GM21367 (cell line): ENCODE data around the gene CTU2.

ENCODE experiments used
- ATAC-seq: cut with Tn5 transposase; IDR thresholded peaks from one replicate; pipeline ENCODE4 v1.9.1; 2021; ENCODE audit not compliant: unreplicated experiment

CTU2 gene

DNA sequence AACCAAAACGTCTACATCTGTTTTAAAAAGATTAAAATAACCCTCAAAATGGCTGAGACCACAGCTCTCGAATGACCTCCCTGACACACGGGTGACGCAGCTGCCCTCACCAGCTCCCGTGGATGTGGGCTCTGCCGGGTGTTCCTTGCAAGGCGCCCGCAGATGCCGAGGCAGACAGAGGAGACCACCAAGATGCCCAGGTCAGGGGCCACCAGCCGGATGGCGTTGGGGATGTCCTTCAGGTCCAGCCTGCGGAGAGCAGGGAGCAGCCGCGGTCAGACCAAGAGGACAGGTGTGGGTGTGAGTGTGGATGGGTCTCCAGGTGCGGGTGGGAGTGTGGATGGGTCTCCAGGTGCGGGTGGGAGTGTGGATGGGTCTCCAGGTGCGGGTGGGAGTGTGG lies 35.1 kb downstream of the CTU2 start:
- no peak for ATAC-seq

DNA sequence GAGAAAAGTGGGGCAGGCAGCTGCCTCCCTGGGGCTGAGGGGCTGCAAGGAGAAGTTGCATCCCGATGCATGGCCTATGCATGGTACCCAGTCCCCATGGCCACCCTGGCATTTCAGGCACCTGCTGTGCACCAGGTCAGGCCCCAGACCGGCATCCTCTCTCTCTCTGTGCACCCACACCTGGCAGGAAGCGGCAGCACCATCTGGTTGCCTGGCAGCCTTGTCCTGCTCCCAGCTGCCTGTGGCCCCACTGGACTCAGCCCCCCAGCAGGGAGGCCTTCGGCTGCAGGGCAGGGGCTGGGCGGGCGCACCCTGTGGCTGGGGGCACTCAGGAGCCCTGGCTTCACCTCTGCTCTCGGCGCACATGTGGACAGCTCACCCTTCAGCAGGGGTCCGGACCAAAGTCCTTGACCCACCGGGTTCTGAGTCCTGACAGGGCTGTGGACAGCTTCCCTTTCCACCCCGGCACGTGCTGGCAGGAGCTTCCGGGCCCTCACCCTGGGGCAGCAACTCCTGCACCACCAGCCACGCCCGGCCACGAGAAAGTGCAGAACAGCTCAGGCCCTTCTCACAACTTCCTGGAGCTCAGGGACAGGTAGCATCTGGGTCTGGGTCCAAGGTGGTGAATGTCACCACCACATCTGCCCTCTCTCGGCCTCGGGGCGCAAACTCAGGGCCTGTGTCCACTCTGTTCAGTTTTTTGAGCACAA lies 36.7 kb downstream of the CTU2 start:
- ATAC-seq: no peak

DNA sequence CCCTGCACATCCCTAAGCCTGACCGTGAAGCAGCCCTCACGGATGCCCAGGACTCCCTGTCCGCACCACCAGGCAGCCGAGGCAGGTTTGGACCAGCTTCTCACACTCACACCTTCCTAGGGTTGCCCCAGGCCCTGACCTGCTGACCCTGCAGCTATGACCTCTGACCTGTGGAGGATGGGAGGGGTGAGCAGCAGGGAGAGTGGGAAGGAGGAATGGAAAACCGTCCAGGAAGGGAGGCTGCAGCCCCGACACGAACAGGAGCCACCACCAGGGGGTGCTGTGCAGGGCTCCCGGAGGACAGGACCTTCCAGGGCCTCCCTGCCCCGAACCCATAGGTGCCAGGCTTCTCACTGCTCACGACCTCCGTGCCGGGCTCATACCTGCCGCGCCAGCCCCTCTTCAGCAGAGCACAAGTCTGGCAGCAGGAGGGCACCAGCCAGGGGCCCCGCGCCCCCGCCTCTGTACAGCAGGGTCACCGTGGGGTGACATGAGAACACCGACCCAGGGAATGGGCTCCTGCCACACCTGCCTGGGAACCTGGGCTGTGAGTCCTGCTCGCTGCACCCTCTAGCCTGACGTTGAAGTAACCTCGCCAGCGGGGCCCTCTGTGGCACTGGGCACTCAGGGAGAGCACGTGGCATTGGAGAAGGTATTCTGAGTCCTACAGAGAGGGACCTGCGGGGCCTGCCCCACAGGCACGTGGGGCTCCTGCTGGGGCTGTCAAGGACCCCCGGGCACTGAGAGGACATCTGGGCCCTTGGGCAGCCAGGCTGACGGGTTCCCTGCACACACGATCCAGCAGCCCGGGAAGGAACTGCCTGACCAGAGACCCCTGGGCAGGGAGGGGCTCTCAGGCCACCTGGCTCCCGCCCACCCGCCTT lies 37.6 kb downstream of the CTU2 start:
- no peak for ATAC-seq

- no peak for ATAC-seq
These were observed 38.5 kb downstream of the CTU2 start for GRCh38 chr16:88744577-88745521.

GRCh38 chr16:88746506-88746905 lies 40.2 kb downstream of the CTU2 start:
- ATAC-seq: no peak

GRCh38 chr16:88747588-88748301 lies 41.4 kb downstream of the CTU2 start:
- no peak for ATAC-seq

GRCh38 chr16:88748364-88748763 lies 42.1 kb downstream of the CTU2 start:
- ATAC-seq: no peak

DNA sequence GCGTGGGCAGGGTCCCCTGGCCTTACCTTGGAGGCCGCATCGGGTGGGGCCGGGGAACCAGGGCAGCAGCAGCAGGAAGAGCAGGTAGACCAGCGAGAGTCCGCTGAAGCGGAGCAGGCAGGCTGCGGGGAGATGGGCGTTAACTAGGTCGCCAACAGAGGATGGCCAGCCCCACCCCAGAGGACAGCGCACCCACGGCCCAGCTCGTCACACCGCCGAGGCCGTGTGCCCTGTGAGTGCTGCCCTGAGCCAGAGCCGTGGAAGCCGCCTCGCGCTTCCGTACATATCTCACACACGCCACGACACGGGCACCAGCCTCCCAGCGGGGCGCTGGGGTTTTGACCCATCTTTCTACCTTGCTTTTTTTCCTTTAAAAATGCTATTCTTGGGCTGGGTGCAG lies 43.1 kb downstream of the CTU2 start:
- ATAC-seq: no peak

DNA sequence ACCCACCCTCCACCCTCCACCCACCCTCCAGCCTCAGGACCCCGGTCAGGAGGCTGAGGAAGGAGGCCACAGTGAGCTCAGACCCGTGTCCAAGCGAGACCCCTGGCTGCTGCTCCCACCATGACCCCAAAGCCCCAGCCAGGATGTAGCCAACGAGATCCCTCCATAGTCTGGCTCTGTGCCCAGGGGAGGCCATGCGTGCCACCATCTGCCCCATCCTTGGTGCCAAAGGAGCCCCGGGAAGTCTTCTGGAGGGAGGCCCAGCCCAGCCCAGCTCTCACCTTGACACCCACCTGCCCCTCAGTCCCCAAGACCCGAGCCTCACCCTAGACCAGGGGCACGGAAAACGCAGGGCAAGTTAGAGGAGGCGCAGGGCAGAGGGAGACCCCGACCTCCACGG lies 44.6 kb downstream of the CTU2 start:
- ATAC-seq: no peak

GRCh38 chr16:88752386-88753002 lies 46.2 kb downstream of the CTU2 start:
- ATAC-seq: no peak

DNA sequence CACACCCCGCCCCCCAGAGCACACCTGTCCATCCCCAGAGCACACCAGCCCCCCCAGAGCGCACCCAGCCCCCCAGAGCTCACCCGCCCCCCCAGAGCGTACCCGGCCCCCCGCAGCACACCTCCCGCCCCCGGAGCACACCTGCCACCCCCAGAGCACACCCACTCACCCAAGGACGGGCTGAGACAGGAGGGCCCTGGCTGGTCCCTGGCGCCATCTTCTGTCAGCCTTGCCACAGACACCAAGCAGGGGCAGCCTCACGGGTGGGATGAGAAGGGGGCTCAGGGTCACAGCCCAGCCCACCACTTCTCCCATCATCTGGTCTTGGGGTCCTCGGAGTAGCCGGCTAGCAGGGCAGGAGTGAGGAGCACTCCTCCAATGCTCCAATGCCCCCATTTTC lies 46.9 kb downstream of the CTU2 start:
- ATAC-seq: no peak

DNA sequence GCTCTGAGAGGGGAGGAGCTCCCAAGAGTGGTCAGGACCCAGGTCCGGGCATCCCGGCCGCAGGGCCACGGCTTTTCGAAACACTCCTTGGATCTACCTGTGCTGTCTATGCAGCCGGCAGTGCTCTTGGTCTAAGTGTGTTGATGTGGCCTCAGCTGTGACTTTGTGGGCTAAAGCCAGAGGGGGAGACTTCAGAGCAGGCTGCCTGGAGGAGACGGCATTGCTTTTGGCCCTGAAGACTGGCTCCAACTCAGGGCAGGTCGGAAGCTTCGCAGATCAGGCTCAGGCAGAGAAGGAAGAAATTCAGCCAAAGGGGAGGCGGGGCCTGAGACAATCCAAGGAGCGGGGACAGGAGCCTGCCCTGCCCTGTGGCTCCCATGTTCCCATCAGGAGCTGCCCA lies 47.3 kb downstream of the CTU2 start:
- ATAC-seq: no peak

GRCh38 chr16:88754109-88754911 lies 48.0 kb downstream of the CTU2 start:
- no peak for ATAC-seq

DNA sequence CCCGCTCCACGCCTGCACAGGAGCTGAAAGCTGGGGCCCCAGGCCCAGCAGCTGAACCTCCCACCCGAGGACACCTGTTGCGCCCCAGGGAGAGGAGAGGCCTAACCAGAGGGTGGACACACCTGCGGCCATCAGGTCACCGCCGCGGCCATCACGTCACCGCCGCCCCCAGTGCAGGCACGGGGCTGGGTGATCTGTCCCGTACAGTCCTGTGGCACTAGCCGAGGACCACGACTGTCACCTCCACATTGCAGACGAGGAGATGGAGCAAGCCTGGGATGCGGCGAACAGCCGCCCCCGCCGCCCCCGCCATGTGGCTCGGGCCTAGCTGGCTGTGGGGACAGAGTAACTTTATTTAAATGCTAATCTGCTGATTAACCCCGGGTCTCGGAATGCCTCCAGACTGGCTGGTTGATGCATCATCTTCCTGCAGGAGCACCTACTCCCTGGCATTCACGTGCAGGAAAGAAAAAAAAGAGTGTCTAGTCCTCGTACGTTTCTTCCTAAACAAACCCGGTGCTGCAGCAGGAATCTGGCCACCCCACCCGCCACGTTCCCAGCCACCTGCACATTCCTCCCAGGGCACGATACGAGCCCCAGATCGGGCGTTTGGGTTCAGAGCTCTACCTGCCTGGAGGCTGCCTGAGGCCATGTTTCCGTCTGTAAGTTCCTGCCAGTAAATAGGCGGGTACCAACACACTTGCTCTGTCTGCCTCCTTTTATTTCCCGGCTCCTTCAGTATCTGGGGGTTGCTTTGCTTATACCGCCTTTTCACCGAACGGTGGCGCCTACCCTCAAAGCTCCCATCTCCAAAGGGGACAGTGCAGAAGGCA lies 48.8 kb downstream of the CTU2 start:
- ATAC-seq: no peak

- ATAC-seq: no peak
These were observed 49.6 kb downstream of the CTU2 start for GRCh38 chr16:88755745-88756443.

DNA sequence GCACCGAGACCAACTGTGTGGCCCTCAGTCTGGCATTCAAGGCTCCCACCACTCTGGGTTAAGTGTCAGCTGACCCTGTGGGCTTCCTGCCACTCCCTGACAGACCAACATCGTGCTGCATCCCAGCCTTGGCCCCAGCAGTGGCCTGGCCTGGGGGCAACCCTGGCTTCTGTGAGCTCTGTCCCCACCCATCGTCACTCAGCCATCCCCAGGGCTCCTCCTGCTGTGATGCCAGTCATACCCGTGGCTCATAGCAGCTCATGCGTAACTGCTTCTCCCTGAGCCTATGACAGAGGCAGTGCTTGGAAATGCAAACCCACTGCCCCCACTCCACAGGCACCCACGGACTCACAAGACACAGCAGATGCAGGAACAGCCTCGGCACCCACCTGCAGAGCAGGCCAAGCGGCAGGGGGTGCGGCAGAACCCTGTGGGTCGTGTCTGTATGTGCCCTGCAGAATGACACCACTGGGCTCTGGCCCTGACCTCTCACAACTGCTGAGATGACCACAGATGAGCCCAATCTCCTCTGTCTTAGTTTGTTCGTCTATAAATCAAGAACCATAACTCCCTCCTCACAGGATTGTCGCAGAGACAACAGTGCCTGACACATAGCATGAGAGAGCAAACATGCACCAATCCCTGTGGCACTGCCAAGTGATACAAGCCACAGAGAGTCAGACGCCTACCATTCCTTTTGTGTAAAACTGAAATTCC lies 52.1 kb downstream of the CTU2 start:
- no peak for ATAC-seq

GRCh38 chr16:88758944-88759244 lies 52.6 kb downstream of the CTU2 start:
- ATAC-seq: no peak
